Heart right ventricle (tissue), 16 donors: ENCODE results near the gene TRPT1. TPM values are rescaled to one million over a fixed set of nuclear protein-coding genes. Genes with fewer than 3 reads are reported as not detected.

Source experiments
- ATAC-seq, 8 donors: fragments of 200-7000 bp; cut with Tn5 transposase; one replicate each; pipeline ENCODE4 v1.9.1; 2020; ENCODE audit warnings: mild to moderate bottlenecking in 8 of 8, moderate library complexity in 8 of 8, moderate number of reproducible peaks in 1 of 8
- DNase-seq, 2 donors: peaks; one replicate each; pipeline ENCODE4 v3.0.0-alpha.2; 2020
- H3K27ac ChIP-seq, 10 donors: fragments of 200-600 bp; sonication (generic) in 2 of 10; one replicate each; pipeline versions ENCODE4 v1.5.0 to v1.8.0; 2020 to 2022; ENCODE audit warnings: mild to moderate bottlenecking in 3 of 10
- H3K27me3 ChIP-seq, 7 donors: fragments of 200-600 bp; one replicate each; pipeline ENCODE4 v1.8.0; 2021 to 2022; ENCODE audit warnings: mild to moderate bottlenecking in 2 of 7
- H3K36me3 ChIP-seq, 9 donors: fragments of 200-600 bp; sonication (generic) in 1 of 9; one replicate each; pipeline versions ENCODE4 v1.5.0 to v1.8.0; 2020 to 2022; ENCODE audit warnings: mild to moderate bottlenecking in 2 of 9
- H3K4me1 ChIP-seq, 9 donors: fragments of 200-600 bp; sonication (generic) in 1 of 9; one replicate each; pipeline versions ENCODE4 v1.5.0 to v1.8.0; 2020 to 2022; ENCODE audit warnings: mild to moderate bottlenecking in 4 of 9
- H3K4me3 ChIP-seq, 10 donors: fragments of 200-600 bp; sonication (generic) in 2 of 10; one replicate each; pipeline versions ENCODE4 v1.5.0 to v1.8.0; 2020 to 2022; ENCODE audit warnings: mild to moderate bottlenecking in 7 of 10, moderate library complexity in 2 of 10
- H3K9me3 ChIP-seq, 11 donors: fragments of 200-600 bp in 10 of 11; sonication (generic) in 2 of 11; one replicate each; pipeline versions ENCODE4 v1.5.0 to v1.8.0; 2013 to 2022; ENCODE audit warnings: mild to moderate bottlenecking in 2 of 11, control low read depth in 1 of 11, moderate library complexity in 1 of 11
- WGBS, 2 donors: extraction: QIAGEN DNeasy Blood & Tissue Kit; methylation state at CpG; one replicate each; pipeline ENCODE4 v1.1.7; 2013; ENCODE audit warnings: inconsistent platforms in 1 of 2; 5-methylcytosine and 5-hydroxymethylcytosine counted together
- intact Hi-C, 10 donors: fragments of 100-400 bp; cut with DNase I; formaldehyde crosslinking; loops; one replicate each; pipeline versions ENCODE4 v1.11.1 to v1.14.2; 2022
- polyA plus RNA-seq, 2 donors: library from polyadenylated mRNA; stranded (reverse); fragments of 200-250 nt; gene quantifications; one replicate each; pipeline ENCODE4 v1.2.3, GENCODE V29; 2013
- total RNA-seq, 10 donors: library from RNA; stranded (reverse); fragmentation: NEBNext Ultra II Directional in 3 of 10; extraction: Animal tissue kit (Norgen Biotek cat#: 25700) in 3 of 10; gene quantifications; one replicate each; pipeline versions ENCODE4 v1.2.1 to v1.2.4, GENCODE V29; 2021 to 2023
- TF ChIP-seq, protein P1 (sequence below), 9 donors: fragments of 200-600 bp; sonication (generic) in 2 of 9; IDR thresholded peaks; one replicate each; pipeline versions ENCODE4 v1.5.0 to v1.8.0; 2021 to 2022; ENCODE audit warnings: antibody characterized with exemption in 9 of 9, mild to moderate bottlenecking in 5 of 9, moderate library complexity in 1 of 9
- donor health status: Arrhythmogenic right ventricular cardiomyopathy.
- donor health status: ischemic (EF 13 %, LVEDD 7.1; RV severe dilation, severe dysfunction).
- donor health status: healthy with polysubstance abuse.
- donor health status: DM: no; HTN: yes; CAD: no.
- donor health status: DM: no; HTN: no; CAD: no.
- donor health status: ischemic (EF 25% LVEDD 6.9; RV normal size, moderate dysfunction).
- donor health status: ischemic (EF 25% LVEDD 5.7; RV mildly dilated, moderate dysfunction).
- donor health status: healthy.
- donor health status: DM: yes; HTN: yes; CAD: no.
- donor health status: Ischemic cardiomyopathy.
- donor health status: ischemic (EF 35%, LVEDD 5.7; RV mildly dilated, moderate dysfunction).
- donor health status: nonischemic (EF 11% LVEDD 7.7; RV severe dilation, severe dysfunction).
- donor health status: DM: yes; HTN: yes; CAD: no.
- donor health status: PGD.
- donor health status: ischemic (EF 29% LVEDD 5.4; RV normal size, mild dysfunction).
- donor health status: nonischemic (EF 23%, LVEDD 6.1; RV moderate dilation, normal function).

TRPT1 gene
- total and polyA plus RNA-seq, 12 donors: 50.5 to 188 (median 67.1) TPM

DNA sequence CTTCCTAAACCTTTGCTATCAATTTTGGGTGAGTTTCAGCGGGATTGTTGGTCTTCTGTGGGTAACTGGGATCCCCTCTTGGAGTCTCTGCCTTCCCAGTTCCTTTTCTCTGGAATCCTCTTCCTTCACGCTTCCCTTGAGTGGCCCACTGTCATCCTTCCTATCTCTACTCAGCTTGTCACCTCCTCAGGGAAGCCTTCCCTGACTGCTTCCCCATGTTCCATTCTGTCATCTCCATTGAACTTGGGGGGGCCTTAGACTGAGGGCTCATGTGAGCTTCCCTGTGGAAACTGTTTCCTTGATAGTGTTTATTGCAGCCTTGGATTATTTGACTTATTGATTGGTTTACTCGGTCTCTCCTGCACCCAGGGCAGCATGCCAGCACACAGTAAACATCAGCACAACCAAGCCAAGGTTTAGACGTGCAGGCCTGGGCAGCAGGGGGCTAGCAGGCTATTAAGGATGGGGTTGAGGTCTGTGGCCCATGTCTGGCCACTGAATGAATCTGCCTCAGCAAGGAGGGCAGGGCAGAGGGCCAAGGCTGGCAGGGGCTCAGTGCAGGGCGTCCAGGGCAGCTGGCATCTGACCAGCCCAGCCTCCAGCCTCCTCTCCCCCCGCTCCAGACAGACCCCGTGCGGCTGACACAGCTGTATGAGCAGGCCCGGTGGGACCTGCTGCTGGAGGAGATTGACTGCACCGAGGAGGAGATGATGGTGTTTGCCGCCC, 7.2 kb downstream of the TRPT1 start:
- Histone ChIP-seq H3K9me3 (no peaks in the 10 kb centered on the region), H3K27me3 (no peaks in the 10 kb centered on the region), H3K27ac (no peak overlapping the region), H3K36me3 (peaks cover 0 to 97% (median 0%) of the 10 kb centered on the region in 9 donors), H3K4me1 (peaks cover 0 to 9% (median 0%) of the 10 kb centered on the region in 9 donors), H3K4me3 (no peak overlapping the region)
- DNase-seq: no peak
- intact Hi-C loops: no loop called here
- TF ChIP-seq, protein P1, sequence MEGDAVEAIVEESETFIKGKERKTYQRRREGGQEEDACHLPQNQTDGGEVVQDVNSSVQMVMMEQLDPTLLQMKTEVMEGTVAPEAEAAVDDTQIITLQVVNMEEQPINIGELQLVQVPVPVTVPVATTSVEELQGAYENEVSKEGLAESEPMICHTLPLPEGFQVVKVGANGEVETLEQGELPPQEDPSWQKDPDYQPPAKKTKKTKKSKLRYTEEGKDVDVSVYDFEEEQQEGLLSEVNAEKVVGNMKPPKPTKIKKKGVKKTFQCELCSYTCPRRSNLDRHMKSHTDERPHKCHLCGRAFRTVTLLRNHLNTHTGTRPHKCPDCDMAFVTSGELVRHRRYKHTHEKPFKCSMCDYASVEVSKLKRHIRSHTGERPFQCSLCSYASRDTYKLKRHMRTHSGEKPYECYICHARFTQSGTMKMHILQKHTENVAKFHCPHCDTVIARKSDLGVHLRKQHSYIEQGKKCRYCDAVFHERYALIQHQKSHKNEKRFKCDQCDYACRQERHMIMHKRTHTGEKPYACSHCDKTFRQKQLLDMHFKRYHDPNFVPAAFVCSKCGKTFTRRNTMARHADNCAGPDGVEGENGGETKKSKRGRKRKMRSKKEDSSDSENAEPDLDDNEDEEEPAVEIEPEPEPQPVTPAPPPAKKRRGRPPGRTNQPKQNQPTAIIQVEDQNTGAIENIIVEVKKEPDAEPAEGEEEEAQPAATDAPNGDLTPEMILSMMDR (IDR thresholded peaks at IDR 0.05): no peak
- WGBS, 2 donors: 55 to 73% methylated on average over 11 of the region's 11 CpGs
- no peak for ATAC-seq

DNA sequence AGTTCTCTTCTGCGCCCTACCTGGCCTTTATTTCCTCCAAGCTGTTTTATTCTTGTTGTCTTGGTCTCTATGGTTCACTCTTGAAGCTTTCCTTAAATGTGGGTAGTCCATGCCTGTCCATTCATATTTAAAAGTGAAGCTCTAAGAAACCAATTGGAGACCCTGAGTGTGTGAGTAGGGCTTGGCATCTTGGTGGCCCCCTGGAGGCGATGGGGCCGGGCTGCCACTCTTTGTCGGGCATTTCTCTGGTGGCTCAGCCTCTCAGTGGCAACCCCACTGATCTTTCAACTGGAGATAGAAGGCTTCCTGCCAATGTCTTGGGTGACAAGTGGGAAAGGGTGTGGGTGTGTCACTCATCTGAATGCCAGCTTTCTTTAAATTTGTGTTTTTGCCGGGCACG, 9.1 kb downstream of the TRPT1 start:
- intact Hi-C loops: no loop called here
- no peak for DNase-seq
- TF ChIP-seq, protein P1 (IDR thresholded peaks at IDR 0.05): no peak
- WGBS, 2 donors: 86 to 88% methylated on average over 6 of the region's 6 CpGs
- H3K9me3 ChIP-seq: no peaks in the 10 kb centered on the region
- no peak overlapping the region for H3K27ac ChIP-seq
- peaks cover 0 to 3% (median 0%) of the 10 kb centered on the region in 9 donors for H3K4me1 ChIP-seq
- ATAC-seq: no peak
- no peak overlapping the region for H3K4me3 ChIP-seq
- no peaks in the 10 kb centered on the region for H3K27me3 ChIP-seq
- peaks cover 0 to 94% (median 0%) of the 10 kb centered on the region in 9 donors for H3K36me3 ChIP-seq

DNA sequence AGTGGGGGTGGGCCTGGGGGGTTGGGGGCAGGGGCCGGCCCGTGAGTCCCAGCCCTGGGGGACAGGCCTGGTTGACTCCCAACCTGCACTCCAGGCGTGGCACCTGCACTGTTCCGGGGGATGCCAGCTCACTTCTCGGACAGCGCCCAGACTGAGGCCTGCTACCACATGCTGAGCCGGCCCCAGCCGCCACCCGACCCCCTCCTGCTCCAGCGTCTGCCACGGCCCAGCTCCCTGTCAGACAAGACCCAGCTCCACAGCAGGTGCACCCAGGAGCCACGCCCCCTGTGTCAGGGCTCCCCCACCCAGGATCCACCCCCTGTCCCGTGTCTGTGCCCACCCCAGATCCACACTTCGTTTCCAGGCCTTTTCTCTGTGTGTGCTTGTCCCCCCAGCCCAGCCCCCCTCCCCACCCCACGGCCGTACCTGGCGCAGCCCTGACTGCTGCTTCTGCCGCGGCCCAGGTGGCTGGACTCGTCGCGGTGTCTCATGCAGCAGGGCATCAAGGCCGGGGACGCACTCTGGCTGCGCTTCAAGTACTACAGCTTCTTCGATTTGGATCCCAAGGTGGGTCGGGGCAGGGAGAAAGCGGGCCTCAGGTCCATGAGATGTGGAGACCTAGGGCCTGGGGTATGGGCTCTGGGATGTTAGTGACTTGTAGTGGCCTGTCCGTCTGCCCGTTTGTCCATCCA, 14.7 kb downstream of the TRPT1 start:
- H3K36me3 ChIP-seq: peaks cover 0 to 78% (median 0%) of the 10 kb centered on the region in 9 donors
- TF ChIP-seq, protein P1 (IDR thresholded peaks at IDR 0.05): no peak
- peaks cover 4 to 32% (median 22%) of the 10 kb centered on the region in 9 donors for H3K4me1 ChIP-seq
- ATAC-seq: no peak
- intact Hi-C loops: no loop called here
- H3K27me3 ChIP-seq: no peaks in the 10 kb centered on the region
- H3K4me3 ChIP-seq: no peak overlapping the region
- H3K9me3 ChIP-seq: no peaks in the 10 kb centered on the region
- WGBS, 2 donors: 91% methylated on average over 29 to 30 of the region's 30 CpGs
- DNase-seq: no peak
- no peak overlapping the region for H3K27ac ChIP-seq

DNA sequence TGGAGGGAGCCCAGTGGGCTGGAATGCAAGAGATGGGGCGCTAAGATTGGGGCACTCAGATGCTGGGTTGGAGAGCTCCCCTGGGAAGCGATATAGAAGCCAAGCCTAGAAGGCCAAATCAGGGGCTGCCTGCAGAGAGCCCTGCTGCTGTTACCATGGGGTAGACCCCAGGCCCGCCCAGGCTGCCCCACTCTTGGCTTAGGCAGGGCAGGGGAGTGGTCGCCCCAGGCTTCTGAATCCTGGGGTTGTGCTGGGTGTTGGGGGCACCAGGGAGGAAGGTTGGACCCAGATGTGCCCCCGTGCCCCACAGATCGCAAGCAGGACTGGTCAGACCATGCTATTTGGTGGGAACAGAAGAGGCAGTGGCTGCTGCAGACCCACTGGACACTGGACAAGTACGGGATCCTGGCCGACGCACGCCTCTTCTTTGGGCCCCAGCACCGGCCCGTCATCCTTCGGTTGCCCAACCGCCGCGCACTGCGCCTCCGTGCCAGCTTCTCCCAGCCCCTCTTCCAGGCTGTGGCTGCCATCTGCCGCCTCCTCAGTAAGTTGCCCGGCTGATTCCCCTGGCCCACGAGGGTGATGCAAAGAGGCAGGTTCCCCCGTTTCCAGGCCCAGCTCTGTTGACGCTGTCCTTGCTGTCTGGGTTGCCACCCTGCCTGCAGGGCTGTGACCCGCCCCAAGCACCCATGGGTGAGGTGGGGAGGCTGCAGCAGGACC, 15.5 kb downstream of the TRPT1 start:
- intact Hi-C loops: no loop called here
- ATAC-seq (no peak), DNase-seq (no peak)
- Histone ChIP-seq H3K4me3 (no peak overlapping the region), H3K27me3 (no peaks in the 10 kb centered on the region), H3K36me3 (peaks cover 0 to 71% (median 8%) of the 10 kb centered on the region in 9 donors), H3K27ac (no peak overlapping the region), H3K9me3 (no peaks in the 10 kb centered on the region), H3K4me1 (peaks cover 4 to 41% (median 27%) of the 10 kb centered on the region in 9 donors)
- TF ChIP-seq, protein P1 (IDR thresholded peaks at IDR 0.05): no peak
- WGBS, 2 donors: 95% methylated on average over 23 to 24 of the region's 24 CpGs
